Embryonic facial prominence (tissue), 1 donor: ENCODE results near the gene ASB12.
"Not testable (repeated sequence)": the region's sequence is repeated elsewhere in the genome, so short reads cannot be mapped to it uniquely, and the experiment has no call there.

ENCODE experiments used
- DNase-seq: peaks from one replicate; pipeline ENCODE4 v3.0.0-alpha.2; 2016; ENCODE audit errors: extremely low spot score

Gene ASB12, protein sequence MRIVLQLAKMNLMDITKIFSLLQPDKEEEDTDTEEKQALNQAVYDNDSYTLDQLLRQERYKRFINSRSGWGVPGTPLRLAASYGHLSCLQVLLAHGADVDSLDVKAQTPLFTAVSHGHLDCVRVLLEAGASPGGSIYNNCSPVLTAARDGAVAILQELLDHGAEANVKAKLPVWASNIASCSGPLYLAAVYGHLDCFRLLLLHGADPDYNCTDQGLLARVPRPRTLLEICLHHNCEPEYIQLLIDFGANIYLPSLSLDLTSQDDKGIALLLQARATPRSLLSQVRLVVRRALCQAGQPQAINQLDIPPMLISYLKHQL

DNA sequence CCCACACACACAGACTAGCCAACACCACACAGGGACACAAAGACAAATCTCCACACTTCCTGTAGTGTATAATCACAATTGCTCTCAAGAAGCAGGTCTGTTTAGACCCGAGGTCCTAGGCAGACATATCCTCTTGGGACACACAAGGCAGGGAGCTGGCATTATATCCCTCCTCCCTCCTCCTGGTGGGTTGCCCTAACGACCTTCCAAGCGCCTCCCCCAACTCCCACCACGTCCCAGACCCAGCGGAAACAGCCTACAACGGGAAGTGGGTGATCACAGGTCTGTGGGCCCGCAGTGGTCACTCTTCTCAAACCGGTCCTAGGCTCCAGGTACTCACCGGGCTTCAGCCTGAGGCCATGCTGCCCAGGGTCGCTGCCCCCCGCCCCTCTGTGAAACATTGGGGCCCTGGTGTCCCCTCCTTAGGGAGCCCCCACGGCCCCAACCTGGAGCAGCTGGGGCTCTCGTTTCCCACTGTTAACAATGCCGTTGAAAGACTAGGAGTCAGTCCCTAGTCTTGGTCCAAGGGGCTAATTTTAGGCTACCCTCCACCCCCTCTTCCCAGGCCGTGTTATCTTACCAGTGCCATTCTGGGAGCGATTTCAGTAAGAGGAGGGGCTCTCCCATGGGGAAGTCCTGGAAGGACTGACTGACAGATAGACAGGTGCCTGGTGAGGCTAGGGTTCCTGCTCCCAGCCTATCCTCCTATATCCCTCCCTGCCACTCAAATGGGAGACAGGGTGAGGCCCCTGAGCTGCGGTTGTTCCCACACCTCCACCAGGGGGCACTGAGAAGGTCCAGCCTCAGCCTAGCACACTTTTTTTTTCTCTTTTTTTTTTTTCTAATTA, at the start of gene ASB12:
TSS of gene ASB12 (minus strand) at position 485 of the 848 bp plus-strand sequence. CDS start 4,957 bp downstream, outside the sequence.
- DNase-seq = no peak

DNA sequence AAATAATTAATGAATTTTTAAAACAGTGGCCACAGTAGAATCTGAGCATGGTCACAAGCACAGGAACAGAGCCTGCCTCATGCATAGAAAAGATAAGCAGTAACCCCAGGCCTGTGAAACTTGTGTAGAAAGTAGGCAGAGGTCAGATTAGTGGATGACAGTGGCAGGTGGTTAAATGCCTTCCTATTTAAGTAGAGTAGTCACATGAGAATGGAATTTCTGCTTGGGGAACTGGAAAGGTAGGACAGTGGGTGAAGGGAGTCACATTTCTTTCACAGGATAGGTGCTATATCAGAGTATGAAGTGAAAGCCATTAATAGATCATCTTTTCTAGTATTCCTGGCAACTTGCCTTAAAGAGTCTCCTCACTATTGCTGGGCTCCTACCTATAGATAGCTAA, 34.9 kb upstream of the ASB12 start:
- no peak for DNase-seq

DNA sequence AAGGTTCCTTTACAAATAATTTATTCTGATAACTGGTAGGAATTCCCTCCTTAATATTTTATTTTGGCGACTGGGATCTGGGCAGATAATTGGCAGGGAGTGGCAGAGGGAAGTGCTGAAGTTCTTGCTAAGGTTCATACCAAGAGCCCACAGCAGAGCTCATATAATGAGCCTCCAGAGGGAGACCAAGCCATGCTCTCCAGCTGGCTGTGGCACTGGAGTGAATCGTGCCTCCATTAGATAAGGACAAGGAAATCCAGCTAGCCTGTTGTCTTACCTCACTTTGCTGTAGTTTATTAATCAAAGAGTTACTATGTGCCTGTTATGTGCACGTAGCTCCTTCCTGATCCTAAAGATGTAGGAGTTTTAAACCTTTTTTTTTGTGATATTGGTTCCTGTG, 1.3 kb downstream of the ASB12 start:
- no peak for DNase-seq

DNA sequence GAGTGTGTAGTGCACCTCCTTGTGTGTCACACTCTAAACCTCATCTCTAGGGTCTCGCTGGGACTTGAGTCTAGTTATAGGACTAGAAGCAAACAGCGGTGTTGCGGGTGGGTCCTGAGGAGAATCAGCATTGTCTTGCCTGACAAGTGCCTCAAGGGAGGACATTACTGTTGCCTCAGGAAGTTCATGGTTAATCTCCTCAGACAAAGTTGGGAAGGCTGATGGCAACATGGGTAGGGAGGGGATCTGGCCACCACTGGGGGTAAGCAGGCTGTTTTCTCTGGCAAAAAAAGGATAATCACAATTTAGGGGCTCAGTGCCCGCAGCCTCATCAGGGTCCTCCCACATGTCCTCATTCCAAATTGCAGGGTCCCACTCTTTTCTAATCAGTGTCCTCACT, 12.4 kb downstream of the ASB12 start:
- DNase-seq = no peak

DNA sequence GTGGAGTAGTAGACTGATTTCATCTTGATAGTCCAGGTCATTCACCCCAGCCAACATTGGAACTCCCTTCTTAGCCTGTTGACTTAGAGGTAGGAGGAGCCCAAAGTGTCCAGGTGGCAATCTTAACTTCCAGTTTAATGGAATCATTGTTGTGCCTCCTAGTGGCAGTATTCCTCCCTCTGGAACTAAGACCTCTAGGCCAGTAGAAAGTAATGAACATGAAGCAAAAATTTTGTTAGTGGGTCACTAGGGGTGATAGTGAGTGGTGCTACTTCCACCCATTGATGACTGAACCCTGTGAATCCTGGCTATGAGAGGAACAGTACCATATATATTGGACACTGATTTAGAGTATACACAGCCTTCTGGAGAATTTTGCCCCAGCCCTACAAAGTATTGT, 16.4 kb downstream of the ASB12 start:
- DNase-seq = not testable (repeated sequence)

DNA sequence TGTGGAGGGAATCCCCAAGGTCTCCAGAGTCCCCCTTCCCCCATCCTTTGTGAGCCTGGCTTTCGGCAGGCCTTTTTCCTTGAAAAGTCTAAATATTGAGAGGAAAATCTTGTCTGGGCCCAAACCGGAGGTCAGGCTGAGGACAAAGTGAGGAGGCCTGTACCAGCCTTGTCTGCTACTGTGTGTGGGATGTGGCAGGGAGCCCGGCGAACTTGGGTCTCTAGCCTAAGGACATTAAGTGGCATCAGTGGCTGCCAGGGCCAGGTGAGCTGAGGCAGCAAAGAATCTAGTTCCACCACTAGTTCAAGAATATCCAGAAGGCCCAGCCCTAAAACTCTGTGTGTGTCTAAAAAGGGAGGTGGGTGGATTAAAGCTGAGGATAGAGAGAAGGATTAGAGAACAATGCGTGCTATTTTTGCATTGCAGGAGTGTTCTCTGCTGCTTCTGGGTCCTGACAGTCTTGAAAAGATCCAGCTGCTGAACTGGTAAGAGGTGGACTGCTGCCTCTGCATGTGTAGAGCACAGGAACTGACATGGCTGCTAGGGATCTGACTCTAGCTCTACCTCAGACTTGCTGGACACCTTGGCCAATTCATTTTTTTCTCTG, 23.7 kb downstream of the ASB12 start:
- DNase-seq = no peak

DNA sequence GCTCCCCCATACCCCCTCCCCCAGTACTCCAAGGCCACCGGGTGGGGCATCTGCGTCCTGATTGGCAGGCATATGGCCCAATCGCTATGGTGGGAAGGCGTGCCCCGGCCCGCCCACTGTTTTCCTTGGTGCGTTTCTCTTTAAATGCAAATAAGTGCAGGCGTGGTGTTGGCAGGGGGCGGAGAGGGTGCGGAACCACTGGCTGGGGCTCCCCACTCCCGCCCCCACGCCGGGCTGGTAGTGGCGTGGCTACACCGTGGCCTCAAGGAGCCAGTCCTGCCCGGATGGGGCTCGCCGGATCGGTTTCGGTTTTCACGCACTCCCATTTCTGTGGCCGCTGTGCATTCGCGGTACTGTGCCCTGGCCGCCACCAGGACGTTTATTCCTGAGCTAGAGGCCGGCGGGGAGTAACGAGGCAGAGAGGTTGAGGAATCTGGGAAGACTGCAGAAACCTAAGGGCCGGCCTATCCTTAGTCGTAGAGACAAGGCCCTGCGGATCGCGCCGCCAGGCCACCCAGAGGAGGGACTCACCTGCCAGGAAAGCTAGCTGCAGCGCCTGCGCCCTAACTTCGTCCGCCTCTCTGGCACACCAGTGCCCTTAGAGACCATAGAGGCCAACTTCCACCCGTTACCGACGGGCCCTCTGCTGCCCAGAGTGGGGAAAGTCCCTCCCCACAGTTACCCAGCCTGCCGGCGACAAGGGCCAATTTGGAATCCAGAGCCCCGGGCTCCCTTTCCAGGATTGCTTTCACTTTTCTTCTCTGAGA, 24.5 kb downstream of the ASB12 start:
- peak; percentile 74 for DNase-seq

DNA sequence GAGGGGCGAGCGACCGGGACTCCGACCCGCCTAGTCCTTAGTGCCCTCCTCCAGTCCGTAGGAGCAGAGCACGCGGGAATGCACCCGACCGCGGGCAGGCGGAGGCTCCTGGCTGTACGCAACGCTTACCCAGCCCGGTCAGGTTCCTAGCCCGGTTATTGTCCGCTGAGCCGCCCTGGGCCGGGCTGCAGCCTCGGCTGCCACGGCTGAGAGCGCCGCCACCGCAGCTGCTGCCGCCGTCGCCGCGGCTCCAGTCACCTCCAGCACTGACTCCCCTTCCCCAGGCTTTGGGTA, 25.0 kb downstream of the ASB12 start, which contains the start of gene AMER1:
TSS of gene AMER1 (minus strand) at position 268 of the 294 bp plus-strand sequence. CDS start 12,422 bp downstream, outside the sequence.
- no peak for DNase-seq

DNA sequence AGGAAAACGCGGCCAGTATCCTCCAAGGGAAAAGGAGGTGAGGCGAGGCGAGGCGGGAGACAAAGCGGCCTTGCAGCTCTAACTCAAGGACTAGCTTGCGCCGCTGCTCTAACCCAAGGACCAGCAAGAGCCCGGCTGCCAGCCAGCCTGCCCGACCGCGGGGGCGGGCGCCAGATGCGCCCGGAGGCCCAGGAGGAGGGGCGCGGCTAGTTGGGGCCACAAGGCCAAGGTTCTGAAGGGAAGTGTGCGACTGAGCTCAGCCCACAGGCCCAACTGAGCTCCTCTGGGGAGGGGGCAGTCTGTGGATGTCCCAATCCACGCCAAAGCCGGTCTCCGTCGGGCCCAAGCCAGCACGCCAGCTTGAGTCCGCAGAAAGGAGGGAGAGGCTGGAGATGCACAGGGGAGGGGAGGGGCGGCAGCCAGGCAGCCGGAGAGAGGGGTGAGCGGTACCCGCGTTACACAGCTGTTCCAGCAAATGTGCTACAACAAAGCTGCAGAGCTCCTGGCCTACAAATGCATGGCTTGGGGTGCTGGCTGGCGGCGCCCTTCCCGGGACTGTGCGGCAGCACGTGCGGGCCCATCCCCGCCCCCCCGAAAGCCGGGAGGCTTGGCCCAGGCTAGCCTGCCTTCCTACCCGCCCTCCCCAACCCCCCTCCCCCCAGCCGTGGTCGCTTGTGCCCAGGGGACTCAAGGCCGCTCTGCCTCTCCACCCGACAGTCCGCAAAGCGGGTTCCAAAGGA, 25.5 kb downstream of the ASB12 start:
- no peak for DNase-seq

DNA sequence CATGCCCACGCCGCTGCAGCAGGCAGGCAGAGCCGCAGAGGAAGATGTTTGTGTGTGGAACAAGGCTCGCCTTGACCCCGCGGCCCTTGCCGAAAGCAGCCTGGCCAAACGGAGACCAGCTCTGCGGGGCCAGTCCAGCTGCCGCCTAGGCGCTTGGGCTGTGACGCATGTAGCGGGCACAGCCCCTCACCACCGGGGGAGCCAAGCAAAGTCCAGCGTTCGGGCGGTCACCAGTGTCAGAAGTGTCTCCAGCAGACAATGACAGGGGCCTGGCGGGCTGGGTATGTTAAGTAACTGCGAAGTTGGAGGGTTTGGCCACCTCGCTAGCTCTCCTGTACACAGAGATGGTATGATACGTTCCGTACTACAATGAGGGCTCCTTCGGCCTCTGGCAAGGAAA, 26.2 kb downstream of the ASB12 start:
- DNase-seq = no peak

DNA sequence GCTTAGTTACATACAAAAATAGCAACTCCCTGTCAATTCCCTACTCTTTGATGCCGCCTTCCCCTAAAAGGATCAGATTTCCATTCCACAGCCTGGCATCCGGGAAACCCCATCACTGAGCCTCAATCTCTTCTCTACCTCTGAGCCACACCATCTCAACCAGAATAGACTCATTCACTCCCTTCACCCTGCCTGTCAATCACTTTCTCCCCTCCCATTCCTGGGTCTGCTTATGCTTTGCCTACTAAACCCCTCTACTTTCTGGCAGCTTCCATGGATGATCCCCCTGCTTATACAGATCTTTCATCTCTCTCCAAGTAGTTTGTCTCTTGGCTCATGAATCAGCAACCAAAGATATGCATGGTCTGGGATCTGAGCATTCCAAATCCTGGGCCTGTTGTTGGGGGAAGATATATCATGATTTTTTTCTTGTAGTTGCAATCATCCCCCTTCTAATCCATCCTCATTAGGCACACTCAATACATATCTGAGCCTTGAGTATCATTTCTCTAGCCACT, 27.5 kb downstream of the ASB12 start:
- no peak for DNase-seq

DNA sequence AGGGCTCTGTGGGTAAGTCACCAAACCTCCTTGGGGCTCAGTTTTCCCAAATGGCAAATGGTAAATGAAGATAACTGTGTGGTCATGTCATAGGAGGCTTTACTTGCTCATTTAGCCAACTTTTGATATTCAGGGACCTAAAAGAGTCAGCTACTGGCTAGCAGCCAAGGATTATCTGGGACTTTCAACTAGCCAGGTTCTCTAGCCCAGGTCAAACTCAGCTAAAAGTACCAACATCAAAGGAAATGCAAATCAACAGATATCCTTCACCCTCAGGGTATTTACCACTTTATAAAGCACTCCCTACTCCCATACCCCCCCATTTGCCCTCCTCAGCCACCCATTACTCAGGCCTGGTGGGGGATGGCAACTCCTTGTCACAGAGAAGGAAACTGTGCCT, 32.4 kb downstream of the ASB12 start:
- no peak for DNase-seq

DNA sequence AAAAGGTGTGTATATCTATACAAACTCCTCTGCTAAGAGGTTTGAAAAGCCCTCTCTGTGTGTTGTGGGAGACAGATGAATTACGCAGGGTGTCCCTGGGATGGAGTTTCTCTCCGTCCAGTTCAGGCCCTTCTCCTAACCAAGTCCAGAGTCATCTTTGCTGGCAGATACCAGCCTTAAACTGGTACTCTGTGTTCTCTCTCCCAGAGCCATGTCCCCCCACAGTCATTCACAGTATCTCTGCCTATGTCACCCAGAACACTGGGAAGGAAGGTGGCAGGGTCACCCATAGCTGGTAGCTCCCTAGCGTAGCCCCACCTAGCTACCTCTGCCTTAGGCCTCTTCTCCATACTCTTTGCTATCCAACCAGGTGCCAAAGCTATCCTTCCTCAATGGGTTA, 33.8 kb downstream of the ASB12 start:
- no peak for DNase-seq

DNA sequence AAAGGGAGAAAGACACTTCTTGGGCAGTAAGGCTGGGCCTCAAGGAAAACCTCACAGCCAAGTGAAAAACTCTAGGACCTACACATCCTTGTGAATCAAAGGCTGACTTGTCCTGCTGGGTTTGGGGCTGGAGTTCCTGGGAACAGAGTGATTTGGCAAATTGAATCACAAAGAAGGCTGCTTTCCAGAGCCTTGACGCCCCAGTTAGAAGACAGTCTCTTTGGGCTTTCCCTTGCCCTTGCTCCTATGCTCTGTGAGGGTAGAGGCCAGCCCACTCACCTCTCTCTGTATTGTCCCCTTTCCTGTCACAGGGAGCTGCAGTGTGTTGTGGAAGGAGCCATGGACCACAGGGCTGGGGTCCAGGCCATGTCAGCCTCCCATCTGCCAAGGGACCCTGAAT, 34.5 kb downstream of the ASB12 start:
- no peak for DNase-seq

DNA sequence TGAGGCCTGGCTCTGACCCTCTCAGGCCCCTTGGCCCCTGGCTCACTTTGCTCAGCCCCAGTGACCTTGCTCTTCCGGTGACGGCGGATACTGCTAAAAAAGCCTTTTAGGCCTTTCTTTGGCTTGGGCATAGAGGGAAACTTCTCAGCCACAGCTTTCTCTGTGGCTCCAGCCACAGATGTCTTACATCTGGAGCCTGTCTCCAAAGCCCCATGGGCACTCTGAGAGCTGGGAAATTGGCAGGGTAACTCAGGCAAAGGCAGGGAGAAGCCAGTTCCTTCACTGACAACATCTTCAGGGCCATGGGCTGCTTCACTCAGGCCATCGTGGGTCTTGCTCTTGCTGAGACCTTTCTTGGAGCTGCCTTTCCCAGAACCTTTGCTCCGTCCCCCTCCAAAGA, 37.7 kb downstream of the ASB12 start:
- no peak for DNase-seq

DNA sequence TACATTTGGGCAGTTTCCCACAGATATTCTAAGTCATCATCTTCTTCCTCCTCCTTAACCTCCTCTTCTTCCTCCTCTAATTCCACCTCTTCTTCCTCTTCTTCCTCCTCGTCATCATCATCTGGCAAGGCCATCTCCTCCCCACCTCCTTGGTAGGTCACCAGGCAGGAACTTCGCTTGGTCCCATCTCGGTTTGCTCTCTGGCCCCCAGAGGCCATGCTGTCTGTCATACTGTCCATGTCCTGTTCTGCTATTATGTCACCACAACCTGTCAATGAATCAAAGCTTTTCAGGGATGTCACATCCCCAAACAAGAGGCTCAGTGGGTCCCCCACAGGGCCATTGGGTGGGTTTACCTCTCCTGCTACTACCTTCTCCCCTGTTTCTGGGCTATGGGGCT, 38.4 kb downstream of the ASB12 start:
- no peak for DNase-seq

DNA sequence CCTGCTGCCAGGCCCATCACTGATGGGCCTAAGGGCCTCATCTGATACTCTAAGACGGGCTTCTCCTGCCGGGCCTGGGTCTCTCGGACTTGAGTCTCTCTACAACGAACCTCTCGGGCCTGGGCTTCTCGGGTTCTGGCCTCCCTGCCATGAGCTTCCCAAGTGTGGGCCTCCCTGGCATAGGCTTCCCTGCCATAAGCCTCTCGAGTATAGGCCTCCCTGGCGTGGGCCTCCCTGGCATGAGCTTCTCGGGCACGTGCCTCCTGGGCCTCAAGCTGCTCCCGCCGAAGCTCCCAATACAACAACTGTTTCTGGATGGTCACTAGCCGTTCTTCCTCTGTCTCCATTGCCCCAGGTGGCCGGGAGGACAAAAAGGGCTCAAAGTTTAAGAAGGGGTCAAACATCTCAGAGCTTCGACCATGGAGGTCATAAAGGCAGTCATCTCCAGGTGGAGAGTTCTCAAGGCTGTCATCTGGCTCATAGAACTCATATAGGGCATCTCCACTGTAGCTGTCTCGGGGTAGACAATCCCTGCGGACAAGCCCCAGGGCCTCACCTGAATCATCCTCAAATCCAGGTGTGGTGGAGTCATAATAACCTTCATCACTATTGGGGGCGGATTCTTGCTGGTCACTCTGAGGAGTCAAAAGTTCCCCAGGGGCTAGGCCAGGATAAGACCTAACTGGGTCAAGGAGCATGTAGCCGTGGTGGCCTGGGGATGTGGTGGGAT, 39.0 kb downstream of the ASB12 start:
- no peak for DNase-seq

DNA sequence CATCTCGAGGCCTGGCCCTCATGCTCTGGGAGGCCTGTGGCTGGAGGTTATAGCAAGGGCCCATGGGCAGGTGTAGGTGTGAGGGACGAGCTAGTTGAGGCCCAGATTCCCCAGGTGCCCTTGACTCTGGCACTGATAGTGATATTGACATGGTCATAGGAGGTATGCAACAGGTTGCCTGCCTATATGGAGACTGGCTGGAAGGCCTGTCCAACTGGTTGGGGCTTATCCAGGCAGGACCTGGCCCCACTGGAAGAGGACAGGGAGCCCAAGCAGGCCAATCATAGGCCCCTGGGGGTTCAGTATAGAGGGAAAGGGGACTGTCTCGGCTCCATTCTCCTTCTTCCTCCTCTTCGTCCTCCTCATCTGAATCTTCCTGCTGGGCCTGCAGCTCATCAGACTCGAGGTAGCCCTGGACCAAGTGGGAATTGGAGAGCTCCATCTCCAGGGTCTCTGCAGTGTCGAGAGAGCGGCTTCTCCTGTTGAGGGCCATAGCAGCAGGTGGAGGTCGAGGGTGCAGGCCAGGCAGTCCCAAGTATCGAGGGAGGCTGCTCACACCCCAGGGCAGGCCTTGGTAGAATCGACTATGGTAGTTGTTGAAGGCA, 40.2 kb downstream of the ASB12 start:
- DNase-seq = no peak

DNA sequence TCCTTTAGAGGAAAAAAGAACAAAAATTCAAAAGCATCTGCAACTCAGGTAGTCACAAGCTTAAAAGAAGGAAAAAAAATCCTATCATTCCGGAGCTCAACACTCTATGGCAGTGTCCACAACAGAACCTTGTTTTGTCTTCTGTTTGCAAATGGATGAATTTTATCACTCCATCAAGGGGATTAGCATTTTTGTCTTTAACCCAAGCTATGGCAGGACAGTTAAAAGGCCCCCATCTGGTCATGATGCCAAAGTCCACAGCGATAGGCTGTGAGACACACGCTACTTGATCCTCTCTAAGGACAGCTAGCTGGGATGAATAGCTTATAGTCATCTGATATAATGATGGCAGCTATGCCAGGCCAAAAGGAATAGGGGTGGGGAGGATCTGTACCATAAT, 41.5 kb downstream of the ASB12 start:
- DNase-seq = no peak

DNA sequence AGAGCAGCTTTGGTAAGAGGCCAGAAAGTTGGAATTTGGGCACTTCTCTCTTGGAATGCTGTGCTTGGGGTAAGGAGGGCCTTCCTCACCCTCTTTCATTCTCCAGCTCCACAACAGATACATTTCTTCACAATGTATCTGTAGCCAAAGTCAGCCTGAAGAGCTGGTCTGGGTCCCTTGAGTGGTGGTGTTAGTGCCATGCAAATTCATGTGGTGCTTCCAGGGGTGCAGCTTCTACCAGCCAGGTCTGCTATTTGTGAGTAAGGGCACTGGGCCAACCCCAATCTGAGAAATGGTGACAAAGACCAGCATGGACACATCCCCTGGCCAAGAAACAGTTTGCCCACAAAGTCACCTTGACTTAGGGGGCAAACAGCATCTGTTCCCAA, 42.7 kb downstream of the ASB12 start:
- DNase-seq = no peak
